HFFc6 (cell line): ENCODE data around the gene TOMM7. TPM values are rescaled to one million over a fixed set of nuclear protein-coding genes. Genes with fewer than 3 reads are reported as not detected.

ENCODE experiments used
- DNase-seq: peaks from one replicate; pipeline ENCODE4 v3.0.0-alpha.2; 2018
- H3K27ac Mint-ChIP-seq: 2 replicates; pipeline ENCODE4 v1.8.0; 2020; ENCODE audit warnings: mild to moderate bottlenecking, mixed read lengths
- H3K27me3 Mint-ChIP-seq: 2 replicates; pipeline ENCODE4 v1.8.0; 2021; ENCODE audit warnings: mild to moderate bottlenecking, moderate library complexity, mixed read lengths; ENCODE audit not compliant: insufficient read depth
- H3K36me3 Mint-ChIP-seq: 2 replicates; pipeline ENCODE4 v1.8.0; 2021; ENCODE audit warnings: low read depth, mixed read lengths
- H3K4me1 Mint-ChIP-seq: 2 replicates; pipeline ENCODE4 v1.8.0; 2020; ENCODE audit warnings: low read depth, mixed read lengths
- H3K4me3 Mint-ChIP-seq: 2 replicates; pipeline ENCODE4 v1.8.0; 2020; ENCODE audit warnings: mild to moderate bottlenecking, moderate library complexity, mixed read lengths
- H3K9me3 Mint-ChIP-seq: 2 replicates; pipeline ENCODE4 v1.8.0; 2020; ENCODE audit warnings: mild to moderate bottlenecking, mixed read lengths
- total RNA-seq, 6 experiments: library from RNA; stranded (reverse); fragmentation: NEBNext Ultra II Directional; extraction: Animal tissue kit (Norgen Biotek cat#: 25700); gene quantifications; 2 replicates in 1 of 6; 3 replicates in 5 of 6; pipeline ENCODE4 v1.2.3, GENCODE V29; 2021
- TF ChIP-seq, protein P1 (sequence below): fragments of 200-600 bp; sonication (generic); IDR thresholded peaks from 2 replicates; pipeline ENCODE4 v1.5.0; 2021; ENCODE audit warnings: antibody characterized with exemption, mild to moderate bottlenecking

Gene TOMM7
- total RNA-seq, 6 experiments from 2014 or later: 234 to 372 (median 324) TPM

DNA sequence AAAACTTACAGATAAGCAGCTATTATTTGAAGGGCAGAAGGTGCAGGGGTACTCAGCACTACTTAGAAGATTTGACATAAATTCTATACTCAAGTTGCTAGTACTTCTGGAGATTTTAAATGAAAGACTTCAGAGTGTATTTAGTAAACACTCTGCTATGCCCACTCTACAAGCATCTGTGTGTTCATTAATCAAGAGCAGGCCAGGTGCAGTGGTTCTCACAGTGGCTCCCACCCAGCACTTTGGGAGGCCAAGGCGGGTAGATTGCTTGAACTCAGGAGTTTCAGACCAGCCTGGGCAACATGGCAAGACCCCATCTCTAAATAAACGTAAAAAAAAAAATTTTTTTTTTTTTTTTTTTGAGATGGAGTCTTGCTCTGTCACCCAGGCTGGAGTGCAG, 38.9 kb upstream of the TOMM7 start:
- TF ChIP-seq, protein P1, sequence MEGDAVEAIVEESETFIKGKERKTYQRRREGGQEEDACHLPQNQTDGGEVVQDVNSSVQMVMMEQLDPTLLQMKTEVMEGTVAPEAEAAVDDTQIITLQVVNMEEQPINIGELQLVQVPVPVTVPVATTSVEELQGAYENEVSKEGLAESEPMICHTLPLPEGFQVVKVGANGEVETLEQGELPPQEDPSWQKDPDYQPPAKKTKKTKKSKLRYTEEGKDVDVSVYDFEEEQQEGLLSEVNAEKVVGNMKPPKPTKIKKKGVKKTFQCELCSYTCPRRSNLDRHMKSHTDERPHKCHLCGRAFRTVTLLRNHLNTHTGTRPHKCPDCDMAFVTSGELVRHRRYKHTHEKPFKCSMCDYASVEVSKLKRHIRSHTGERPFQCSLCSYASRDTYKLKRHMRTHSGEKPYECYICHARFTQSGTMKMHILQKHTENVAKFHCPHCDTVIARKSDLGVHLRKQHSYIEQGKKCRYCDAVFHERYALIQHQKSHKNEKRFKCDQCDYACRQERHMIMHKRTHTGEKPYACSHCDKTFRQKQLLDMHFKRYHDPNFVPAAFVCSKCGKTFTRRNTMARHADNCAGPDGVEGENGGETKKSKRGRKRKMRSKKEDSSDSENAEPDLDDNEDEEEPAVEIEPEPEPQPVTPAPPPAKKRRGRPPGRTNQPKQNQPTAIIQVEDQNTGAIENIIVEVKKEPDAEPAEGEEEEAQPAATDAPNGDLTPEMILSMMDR: no peak
- Mint-ChIP-seq H3K9me3 (no peaks in the 10 kb centered on the region), H3K4me3 (no peak overlapping the region), H3K27me3 (peaks cover 15% of the 10 kb centered on the region), H3K4me1 (peaks cover 87% of the 10 kb centered on the region), H3K27ac (peak overlapping the region; percentile 100), H3K36me3 (peaks cover 57% of the 10 kb centered on the region)
- DNase-seq: no peak

DNA sequence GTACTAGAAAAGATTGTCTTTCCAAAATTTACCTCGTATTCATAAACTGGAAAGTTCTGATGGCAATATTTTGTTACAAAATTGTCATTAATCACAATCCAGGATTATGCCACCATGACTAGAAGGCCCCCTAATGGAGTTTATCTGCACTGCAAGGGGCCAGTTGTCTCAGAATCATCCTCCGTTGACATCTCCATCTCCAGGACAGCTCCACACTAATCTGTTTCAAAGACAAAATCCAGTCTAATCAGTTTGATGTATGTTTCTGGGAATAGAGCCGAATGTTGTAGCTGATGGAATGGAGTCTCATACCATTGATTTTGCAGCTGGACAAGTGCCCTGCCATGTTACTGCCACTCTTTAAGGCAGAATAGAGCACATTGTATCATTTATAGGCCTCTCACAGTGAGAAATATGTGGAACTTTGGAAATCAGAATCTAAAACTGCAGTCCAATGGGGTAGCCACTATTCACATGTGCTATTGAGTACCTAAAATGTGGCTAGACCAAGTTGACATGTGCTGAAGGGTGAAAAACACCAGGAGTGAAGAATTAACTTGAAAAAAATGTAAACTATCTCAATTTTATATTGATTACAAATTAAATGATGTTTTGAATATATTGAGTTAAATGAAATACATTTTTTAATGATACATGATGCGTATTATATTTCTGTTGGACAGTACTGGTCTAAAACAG, 38.3 kb upstream of the TOMM7 start:
- TF ChIP-seq, protein P1: peak; percentile 83
- H3K9me3 Mint-ChIP-seq: no peaks in the 10 kb centered on the region
- H3K27ac Mint-ChIP-seq: peak overlapping the region; percentile 100
- no peak overlapping the region for H3K4me3 Mint-ChIP-seq
- H3K4me1 Mint-ChIP-seq: peaks cover 87% of the 10 kb centered on the region
- H3K36me3 Mint-ChIP-seq: peaks cover 63% of the 10 kb centered on the region
- H3K27me3 Mint-ChIP-seq: peaks cover 17% of the 10 kb centered on the region
- no peak for DNase-seq

DNA sequence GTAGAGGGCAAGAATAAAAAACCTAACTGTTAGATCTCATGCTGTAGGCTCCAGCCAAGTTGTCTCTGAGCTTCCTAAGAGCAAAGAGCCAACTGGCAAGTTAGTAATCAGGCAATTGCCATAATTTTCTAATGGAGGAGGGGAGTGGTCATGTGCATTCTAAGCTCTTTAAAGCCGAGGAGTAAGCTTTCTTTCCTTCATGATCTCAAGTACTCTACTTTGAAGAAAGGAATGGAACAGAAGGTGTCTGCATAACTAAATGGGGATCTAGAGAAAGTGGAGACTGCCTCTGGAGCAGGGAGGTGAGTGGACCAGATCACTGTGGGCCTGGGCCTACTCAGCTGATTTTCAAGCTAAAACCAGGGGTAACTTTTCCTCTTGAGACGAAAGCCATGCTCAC, 37.7 kb upstream of the TOMM7 start:
- TF ChIP-seq, protein P1: no peak
- Mint-ChIP-seq H3K27me3 (peaks cover 20% of the 10 kb centered on the region), H3K27ac (peak overlapping the region; percentile 100), H3K4me3 (peak overlapping the region; percentile 45), H3K4me1 (peaks cover 85% of the 10 kb centered on the region), H3K36me3 (peaks cover 65% of the 10 kb centered on the region), H3K9me3 (no peaks in the 10 kb centered on the region)
- no peak for DNase-seq

DNA sequence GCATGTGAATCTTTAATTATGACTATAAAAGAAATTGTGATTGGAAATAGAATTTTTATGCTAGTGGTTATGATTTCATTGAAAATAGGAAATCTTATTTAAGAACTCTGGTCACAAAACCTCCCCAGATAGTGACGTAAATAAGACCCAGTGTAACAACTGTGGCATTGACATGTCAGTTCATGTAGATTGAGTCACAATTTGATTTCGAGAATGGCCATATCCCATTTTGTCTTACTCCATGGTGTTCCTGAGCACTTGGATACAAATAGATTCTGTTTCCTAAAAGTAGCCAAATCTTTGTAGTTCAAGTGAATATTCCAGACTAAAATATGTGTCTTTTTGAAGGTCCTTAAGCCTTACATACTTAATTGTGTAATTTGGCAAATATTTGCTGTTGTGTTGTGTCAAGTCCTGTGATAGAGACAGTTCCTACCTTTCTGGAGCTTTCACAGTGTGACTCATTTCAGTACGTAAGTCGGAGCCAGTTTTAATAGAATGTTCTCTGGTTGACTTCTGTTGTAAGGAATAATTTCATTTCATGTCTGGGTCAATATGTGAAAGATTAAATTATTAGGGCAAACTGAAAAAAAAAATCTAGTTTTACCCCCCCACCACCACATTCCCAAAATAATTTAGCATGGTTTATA, 37.1 kb upstream of the TOMM7 start:
- Mint-ChIP-seq H3K36me3 (peaks cover 67% of the 10 kb centered on the region), H3K27ac (peak overlapping the region; percentile 100), H3K27me3 (peaks cover 19% of the 10 kb centered on the region), H3K9me3 (no peaks in the 10 kb centered on the region), H3K4me1 (peaks cover 80% of the 10 kb centered on the region), H3K4me3 (peak overlapping the region; percentile 45)
- no peak for DNase-seq
- TF ChIP-seq, protein P1: no peak

DNA sequence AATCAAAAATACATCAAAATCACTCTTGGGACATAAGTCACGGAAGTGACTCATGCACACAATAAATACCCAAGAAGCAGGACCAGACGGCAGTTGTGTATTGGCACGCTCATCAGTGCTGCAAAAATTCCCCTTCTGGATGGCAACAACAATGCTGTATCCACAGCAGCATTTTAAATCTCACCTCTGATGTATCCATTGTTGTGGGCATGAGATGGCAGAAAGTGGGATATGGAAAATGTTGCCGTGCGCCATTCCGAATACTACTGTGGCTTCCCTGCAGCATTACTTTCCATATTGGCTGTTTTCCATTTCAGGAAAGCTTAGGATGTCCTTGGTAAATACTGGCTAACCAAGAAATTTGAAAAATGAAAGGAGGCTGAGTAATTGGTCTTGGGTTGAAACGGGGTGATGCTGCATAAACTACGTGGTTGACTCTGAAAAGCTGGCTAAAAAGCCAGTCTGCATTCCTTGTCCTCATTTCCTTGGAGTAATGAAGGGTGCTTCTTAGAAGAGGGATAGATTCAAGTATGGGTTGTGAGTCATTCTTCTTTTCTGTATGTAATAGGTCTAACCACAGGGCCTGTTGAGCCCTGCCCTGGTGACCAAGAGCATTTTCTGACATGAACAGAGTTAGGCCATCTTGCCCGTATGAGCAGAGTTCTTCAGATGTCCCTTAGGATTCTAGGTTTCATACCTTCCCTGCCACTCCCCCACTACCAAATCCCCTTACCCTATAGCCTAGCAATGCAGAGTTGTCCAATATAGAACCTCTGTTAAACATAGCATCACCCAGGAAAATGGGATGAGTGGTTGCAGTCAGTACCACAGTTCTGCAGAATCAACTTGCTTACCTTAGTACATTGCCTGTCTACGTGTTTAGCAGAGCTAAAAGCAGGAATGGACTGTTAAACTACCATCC, 36.3 kb upstream of the TOMM7 start:
- H3K27ac Mint-ChIP-seq: peak overlapping the region; percentile 100
- peaks cover 69% of the 10 kb centered on the region for H3K36me3 Mint-ChIP-seq

More for the DNA sequence above, 36.3 kb upstream of the TOMM7 start:
- DNase-seq: peak; percentile 99
- H3K9me3 Mint-ChIP-seq: no peaks in the 10 kb centered on the region
- peak overlapping the region; percentile 97 for H3K4me3 Mint-ChIP-seq
- TF ChIP-seq, protein P1: no peak; the same call in 1 of the 2 replicates
- peaks cover 25% of the 10 kb centered on the region for H3K27me3 Mint-ChIP-seq
- peaks cover 71% of the 10 kb centered on the region for H3K4me1 Mint-ChIP-seq
